CD4-positive, alpha-beta memory T cell (primary cell): Measurements from ENCODE around the gene ANKMY1. TPM values are rescaled to one million over a fixed set of nuclear protein-coding genes. Genes with fewer than 3 reads are reported as not detected.

Experiments used
- CTCF ChIA-PET: fragments of 350-600 bp; sonication (Branson Sonifier 250); formaldehyde crosslinking; loops from one replicate; lab custom pipeline; 2021; ENCODE audit warnings: inconsistent platforms; ENCODE audit not compliant: partially characterized antibody; lab: Charles Lee
- POLR2A ChIA-PET: fragments of 350-600 bp; sonication (Branson Sonifier 250); formaldehyde crosslinking; loops from one replicate; lab custom pipeline; 2021; ENCODE audit not compliant: partially characterized antibody; lab: Charles Lee
- DNase-seq, 5 donors: peaks; one replicate each; pipeline versions ENCODE4 v3.0.0 to v3.0.0-alpha.2; 2020 to 2022; ENCODE audit warnings: mixed read lengths in 1 of 5
- H3K27ac ChIP-seq: one replicate; pipeline ENCODE4 v1.7.0; 2013; ENCODE audit warnings: low read depth, low read length
- H3K27me3 ChIP-seq: 2 replicates; pipeline ENCODE4 v1.7.0; 2013; ENCODE audit warnings: mild to moderate bottlenecking, low read length, moderate library complexity; ENCODE audit not compliant: insufficient read depth
- H3K36me3 ChIP-seq: 2 replicates; pipeline ENCODE4 v1.7.0; 2013; ENCODE audit warnings: mild to moderate bottlenecking, low read length, moderate library complexity; ENCODE audit not compliant: insufficient read depth
- H3K4me1 ChIP-seq: 2 replicates; pipeline ENCODE4 v1.7.0; 2013; ENCODE audit warnings: mild to moderate bottlenecking, low read length, moderate library complexity; ENCODE audit not compliant: insufficient read depth
- H3K4me3 ChIP-seq, 2 donors: one replicate each; pipeline ENCODE4 v1.7.0; 2013; ENCODE audit warnings: low read length in 2 of 2, mild to moderate bottlenecking in 1 of 2
- H3K9me3 ChIP-seq, 2 donors: one replicate each; pipeline ENCODE4 v1.7.0; 2013; ENCODE audit warnings: low read length in 2 of 2, control low read depth in 1 of 2; ENCODE audit not compliant: control insufficient read depth in 1 of 2
- H3K27ac Mint-ChIP-seq, 7 donors: one replicate each; pipeline ENCODE4 v1.8.0; 2020 to 2021; ENCODE audit warnings: mixed read lengths in 7 of 7, mild to moderate bottlenecking in 6 of 7, inconsistent platforms in 3 of 7, moderate library complexity in 3 of 7
- H3K27me3 Mint-ChIP-seq, 2 donors: one replicate each; pipeline ENCODE4 v1.8.0; 2020 to 2021; ENCODE audit warnings: mixed read lengths in 2 of 2
- H3K36me3 Mint-ChIP-seq, 2 donors: one replicate each; pipeline ENCODE4 v1.8.0; 2020 to 2021; ENCODE audit warnings: mixed read lengths in 2 of 2, inconsistent platforms in 1 of 2, mild to moderate bottlenecking in 1 of 2
- H3K4me1 Mint-ChIP-seq, 4 donors: one replicate each; pipeline ENCODE4 v1.8.0; 2020 to 2021; ENCODE audit warnings: mixed read lengths in 4 of 4, mild to moderate bottlenecking in 1 of 4
- H3K4me3 Mint-ChIP-seq, 8 donors: one replicate each; pipeline ENCODE4 v1.8.0; 2020 to 2021; ENCODE audit warnings: mixed read lengths in 8 of 8, mild to moderate bottlenecking in 7 of 8, moderate library complexity in 6 of 8, inconsistent platforms in 3 of 8
- H3K9me3 Mint-ChIP-seq, 8 donors: one replicate each; pipeline ENCODE4 v1.8.0; 2020 to 2021; ENCODE audit warnings: mixed read lengths in 8 of 8, mild to moderate bottlenecking in 5 of 8, inconsistent platforms in 3 of 8, moderate library complexity in 1 of 8
- intact Hi-C: fragments of 100-400 bp; cut with micrococcal nuclease; formaldehyde crosslinking; loops from one replicate; pipeline ENCODE4 v1.15.1; 2023
- polyA plus RNA-seq, 2 donors: library from polyadenylated mRNA; unstranded; fragments of 300-500 nt; fragmentation: Illumina TruSeq; gene quantifications; one replicate each; pipeline ENCODE4 v1.2.3, GENCODE V29; 2021
- total RNA-seq, 2 experiments: library from RNA; stranded (reverse); gene quantifications; one replicate each; pipeline ENCODE4 v1.2.3, GENCODE V29; 2021

Gene ANKMY1
- total and polyA plus RNA-seq, 4 experiments from 2014 or later = 9.4 to 84.8 (median 43.3) TPM

- POLR2A ChIA-PET = interaction anchor here (1.7 kb wide), 1 partner anchor 47 kb away, joined by 4 read pairs; no protein-coding TSS in a partner anchor
- peaks cover 0 to 1% of the 10 kb centered on the region in 2 donors for H3K27me3 Mint-ChIP-seq
- H3K4me3 Mint-ChIP-seq = no peak overlapping the region
- H3K27ac Mint-ChIP-seq = no peak overlapping the region
- Histone ChIP-seq H3K27me3 (no peaks in the 10 kb centered on the region), H3K36me3 (peaks cover 11% of the 10 kb centered on the region), H3K27ac (no peak overlapping the region), H3K4me3 (no peak overlapping the region), H3K9me3 (no peaks in the 10 kb centered on the region), H3K4me1 (peaks cover 6% of the 10 kb centered on the region)
- H3K4me1 Mint-ChIP-seq = peaks cover 4 to 14% (median 11%) of the 10 kb centered on the region in 4 donors
- CTCF ChIA-PET = no interaction called here
- intact Hi-C loops = loop anchor here (10.0 kb wide), 1 partner anchor 186 kb away; no protein-coding TSS in a partner anchor
- H3K9me3 Mint-ChIP-seq = no peaks in the 10 kb centered on the region
- H3K36me3 Mint-ChIP-seq = peaks cover 20 to 29% of the 10 kb centered on the region in 2 donors
- no peak for DNase-seq
Measured at GRCh38 chr2:240518981-240519380, 38.8 kb downstream of the ANKMY1 start.

GRCh38 chr2:240517342-240517741, 40.4 kb downstream of the ANKMY1 start:
- CTCF ChIA-PET = interaction anchor here (1.0 to 2.1 kb wide), 3 partner anchors 49 to 69 kb away, joined by 3 to 6 read pairs (median 4); partner anchors contain the start of gene CAPN10
- Mint-ChIP-seq H3K36me3 (peaks cover 12 to 24% of the 10 kb centered on the region in 2 donors), H3K27ac (no peak overlapping the region), H3K4me1 (peaks cover 7 to 19% (median 14%) of the 10 kb centered on the region in 4 donors), H3K9me3 (no peaks in the 10 kb centered on the region), H3K27me3 (peaks cover 0 to 1% of the 10 kb centered on the region in 2 donors), H3K4me3 (no peak overlapping the region)
- no peaks in the 10 kb centered on the region for H3K27me3 ChIP-seq
- H3K4me1 ChIP-seq = peaks cover 13% of the 10 kb centered on the region
- peaks cover under 1% of the 10 kb centered on the region for H3K36me3 ChIP-seq
- intact Hi-C loops = loop anchor here (10.0 kb wide), 1 partner anchor 187 kb away; no protein-coding TSS in a partner anchor
- no peak for DNase-seq
- no peaks in the 10 kb centered on the region for H3K9me3 ChIP-seq
- POLR2A ChIA-PET = interaction anchor here (0.9 to 1.7 kb wide), 2 partner anchors 48 kb away, joined by 4 read pairs; no protein-coding TSS in a partner anchor
- no peak overlapping the region for H3K27ac ChIP-seq
- no peak overlapping the region for H3K4me3 ChIP-seq

- Histone ChIP-seq H3K4me1 (peaks cover 13% of the 10 kb centered on the region), H3K27me3 (no peaks in the 10 kb centered on the region), H3K36me3 (no peaks in the 10 kb centered on the region), H3K4me3 (no peak overlapping the region), H3K9me3 (no peaks in the 10 kb centered on the region), H3K27ac (peak overlapping the region; percentile 17)
- intact Hi-C loops = loop anchor here (1.0 to 10.0 kb wide), 7 partner anchors 46 to 326 kb away; partner anchors contain the start of genes CAPN10 and DUSP28
- ChIA-PET POLR2A (interaction anchor here (0.9 to 2.3 kb wide), 4 partner anchors 46 to 72 kb away, joined by 13 to 33 read pairs (median 14); partner anchors contain the start of genes CAPN10 and DUSP28), CTCF (interaction anchor here (0.6 to 4.2 kb wide), 49 partner anchors 8 to 343 kb away, joined by 3 to 57 read pairs (median 5); partner anchors contain the start of genes ANKMY1, CAPN10 and RNPEPL1)
- Mint-ChIP-seq H3K4me1 (peaks cover 7 to 11% (median 10%) of the 10 kb centered on the region in 4 donors), H3K36me3 (peaks cover 9 to 21% of the 10 kb centered on the region in 2 donors), H3K27ac (peak overlapping the region in 6 of 7 donors; percentile 16 to 95 (median 88)), H3K9me3 (no peaks in the 10 kb centered on the region), H3K4me3 (no peak overlapping the region), H3K27me3 (no peaks in the 10 kb centered on the region)
- no peak for DNase-seq
Measured at GRCh38 chr2:240514631-240515030, 43.2 kb downstream of the ANKMY1 start.

DNA sequence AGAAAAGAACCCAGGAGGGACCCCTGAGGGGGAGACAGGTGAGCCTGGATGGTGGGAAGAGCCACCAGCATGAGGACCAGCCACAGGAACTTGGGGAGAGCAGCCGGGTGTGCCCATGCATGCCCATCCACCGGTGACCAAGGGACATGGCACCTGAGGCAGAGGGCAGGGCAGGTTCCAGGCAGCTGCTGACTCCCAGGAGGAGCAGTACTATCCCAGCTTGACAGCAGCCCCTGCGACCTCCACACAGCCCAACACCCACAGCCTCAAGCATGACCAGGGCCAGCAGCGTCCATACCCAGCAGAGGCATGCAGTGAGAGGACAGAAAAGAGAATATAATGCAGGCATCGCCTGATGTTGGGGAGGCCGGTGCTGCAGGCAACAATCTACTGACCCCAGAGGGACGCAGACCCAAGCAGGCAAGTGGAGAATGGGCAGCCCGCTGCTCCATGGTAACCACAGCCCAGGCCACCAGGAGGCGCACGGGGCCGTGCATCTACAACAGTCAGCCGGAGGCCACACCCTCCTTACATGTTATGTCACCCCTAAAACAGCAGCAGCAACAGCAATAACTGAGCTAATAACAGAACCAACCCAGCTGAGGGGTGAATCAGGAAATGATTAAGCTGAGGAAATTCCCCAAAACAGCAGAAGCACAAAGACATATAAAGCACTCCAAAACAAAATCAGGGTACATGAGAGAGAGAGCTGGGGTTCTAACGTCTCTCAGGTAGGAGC, 44.1 kb downstream of the ANKMY1 start:
- Histone ChIP-seq H3K4me3 (no peak overlapping the region), H3K9me3 (no peaks in the 10 kb centered on the region), H3K36me3 (no peaks in the 10 kb centered on the region), H3K27ac (peak overlapping the region; percentile 17), H3K4me1 (peaks cover 13% of the 10 kb centered on the region), H3K27me3 (no peaks in the 10 kb centered on the region)
- ChIA-PET CTCF (interaction anchor here (0.6 to 4.2 kb wide), 58 partner anchors 9 to 344 kb away, joined by 3 to 57 read pairs (median 4); partner anchors contain the start of genes ANKMY1, CAPN10 and RNPEPL1), POLR2A (interaction anchor here (0.9 to 2.3 kb wide), 6 partner anchors 47 to 73 kb away, joined by 3 to 33 read pairs (median 14); partner anchors contain the start of genes CAPN10, DUSP28 and RNPEPL1)
- no peaks in the 10 kb centered on the region for H3K27me3 Mint-ChIP-seq
- peak; percentile 78 to 89 (median 80) for DNase-seq
- peak overlapping the region in 3 of 8 donors; percentile 2 to 73 (median 12) for H3K4me3 Mint-ChIP-seq
- peaks cover 12 to 22% of the 10 kb centered on the region in 2 donors for H3K36me3 Mint-ChIP-seq
- intact Hi-C loops = loop anchor here (1.0 to 10.0 kb wide), 7 partner anchors 47 to 327 kb away; partner anchors contain the start of genes CAPN10 and DUSP28
- H3K9me3 Mint-ChIP-seq = no peaks in the 10 kb centered on the region
- H3K4me1 Mint-ChIP-seq = peaks cover 7 to 12% (median 11%) of the 10 kb centered on the region in 4 donors
- H3K27ac Mint-ChIP-seq = peak overlapping the region; percentile 16 to 95 (median 87)

DNA sequence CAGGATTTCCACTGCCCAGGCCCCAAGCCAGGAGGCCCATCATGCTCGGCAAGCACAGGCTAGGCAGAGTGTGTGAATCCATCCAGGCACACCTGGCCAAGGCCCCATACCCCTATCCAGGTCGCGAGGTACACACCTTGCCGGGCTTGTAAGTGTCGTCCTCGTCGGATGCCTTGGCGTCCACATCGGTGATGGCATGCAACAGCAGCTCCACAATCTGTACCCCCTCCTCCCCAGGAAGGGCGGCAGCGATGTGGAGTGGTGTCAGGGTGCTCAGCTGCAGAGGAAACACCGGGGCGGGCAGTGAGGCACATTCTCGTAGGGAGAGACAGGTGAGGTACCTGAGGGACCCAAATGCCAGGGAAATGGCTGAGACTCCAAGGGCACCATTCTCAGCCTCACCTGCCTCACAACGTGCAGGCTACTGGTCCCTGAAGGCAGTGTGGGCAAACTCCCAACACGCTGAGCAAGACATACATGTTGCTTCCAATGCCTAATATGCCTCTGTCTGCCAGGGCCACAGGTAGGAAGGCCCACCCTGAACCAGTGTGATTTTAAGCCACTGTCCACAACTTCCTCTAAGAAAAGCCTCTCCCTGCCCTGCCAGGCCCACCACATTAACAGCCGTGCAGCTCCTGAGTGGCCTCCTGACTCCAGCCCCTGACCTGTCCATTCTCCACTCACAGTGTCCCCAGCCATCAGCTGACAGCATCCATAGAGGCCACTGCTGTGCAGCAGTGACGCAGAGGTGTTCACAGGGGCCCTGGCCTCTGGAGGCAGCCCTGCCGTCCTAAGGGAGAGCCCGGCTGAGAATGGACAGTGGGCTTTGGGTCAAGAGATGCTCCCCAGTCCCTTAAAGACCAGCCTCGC, 44.9 kb downstream of the ANKMY1 start:
- no peaks in the 10 kb centered on the region for H3K36me3 ChIP-seq
- no peaks in the 10 kb centered on the region for H3K9me3 ChIP-seq
- H3K4me3 Mint-ChIP-seq = no peak overlapping the region
- H3K27me3 ChIP-seq = no peaks in the 10 kb centered on the region
- ChIA-PET CTCF (interaction anchor here (1.3 to 4.2 kb wide), 7 partner anchors 12 to 328 kb away, joined by 3 to 57 read pairs (median 11); no protein-coding TSS in a partner anchor), POLR2A (interaction anchor here (1.0 to 2.3 kb wide), 3 partner anchors 53 to 74 kb away, joined by 3 to 33 read pairs (median 5); partner anchors contain the start of gene CAPN10)
- intact Hi-C loops = loop anchor here (5.0 to 10.0 kb wide), 2 partner anchors 192 to 319 kb away; no protein-coding TSS in a partner anchor
- peaks cover 13% of the 10 kb centered on the region for H3K4me1 ChIP-seq
- H3K9me3 Mint-ChIP-seq = no peaks in the 10 kb centered on the region
- H3K27me3 Mint-ChIP-seq = no peaks in the 10 kb centered on the region
- DNase-seq = no peak
- H3K36me3 Mint-ChIP-seq = peaks cover 15 to 25% of the 10 kb centered on the region in 2 donors
- H3K4me3 ChIP-seq = no peak overlapping the region
- H3K4me1 Mint-ChIP-seq = peaks cover 7 to 14% (median 12%) of the 10 kb centered on the region in 4 donors
- no peak overlapping the region for H3K27ac Mint-ChIP-seq
- H3K27ac ChIP-seq = no peak overlapping the region

- Mint-ChIP-seq H3K27me3 (no peaks in the 10 kb centered on the region), H3K4me3 (no peak overlapping the region), H3K4me1 (peaks cover 7 to 14% (median 12%) of the 10 kb centered on the region in 4 donors), H3K9me3 (no peaks in the 10 kb centered on the region), H3K27ac (no peak overlapping the region), H3K36me3 (peaks cover 15 to 22% of the 10 kb centered on the region in 2 donors)
- H3K4me1 ChIP-seq = peaks cover 13% of the 10 kb centered on the region
- H3K36me3 ChIP-seq = no peaks in the 10 kb centered on the region
- ChIA-PET CTCF (interaction anchor here (1.3 to 4.2 kb wide), 2 partner anchors 54 to 68 kb away, joined by 3 to 57 read pairs; no protein-coding TSS in a partner anchor), POLR2A (interaction anchor here (1.7 kb wide), 1 partner anchor 68 kb away, joined by 5 read pairs; no protein-coding TSS in a partner anchor)
- no peak overlapping the region for H3K4me3 ChIP-seq
- no peaks in the 10 kb centered on the region for H3K27me3 ChIP-seq
- no peak overlapping the region for H3K27ac ChIP-seq
- no peak for DNase-seq
- intact Hi-C loops = loop anchor here (5.0 to 10.0 kb wide), 2 partner anchors 193 to 320 kb away; no protein-coding TSS in a partner anchor
- H3K9me3 ChIP-seq = no peaks in the 10 kb centered on the region
Measured at GRCh38 chr2:240512109-240512485, 45.7 kb downstream of the ANKMY1 start.
